NCI-H82 (cell line): ENCODE results near the gene EVX2.

Experiments used
- DNase-seq: peaks from one replicate; lab custom pipeline; 2025; lab: John Stamatoyannopoulos, UW

Gene EVX2

GRCh38 chr2:176066645-176067588 lies 16.8 kb downstream of the EVX2 start:
- DNase-seq: no peak

GRCh38 chr2:176063958-176064357 lies 19.8 kb downstream of the EVX2 start:
- DNase-seq: peak; percentile 99

- peak; percentile 84 for DNase-seq
Measured at GRCh38 chr2:176056406-176056805, 27.4 kb downstream of the EVX2 start.

- peak; percentile 31 for DNase-seq
Measured at GRCh38 chr2:176039375-176039774, 44.4 kb downstream of the EVX2 start.

GRCh38 chr2:176038694-176039093 lies 45.1 kb downstream of the EVX2 start:
- DNase-seq: peak; percentile 42

- peak; percentile 66 for DNase-seq
Measured at GRCh38 chr2:176035013-176035691, 48.6 kb downstream of the EVX2 start.

- peak; percentile 44 for DNase-seq
Measured at GRCh38 chr2:176027806-176028205, 56.0 kb downstream of the EVX2 start.
